GM18520 (cell line): Measurements from ENCODE around the gene TNKS2.
"Not testable (repeated sequence)": the region's sequence is repeated elsewhere in the genome, so short reads cannot be mapped to it uniquely, and the experiment has no call there.

Source experiments
- ATAC-seq: cut with Tn5 transposase; IDR thresholded peaks from one replicate; pipeline ENCODE4 v1.9.1; 2021; ENCODE audit not compliant: unreplicated experiment

The TNKS2 gene

DNA sequence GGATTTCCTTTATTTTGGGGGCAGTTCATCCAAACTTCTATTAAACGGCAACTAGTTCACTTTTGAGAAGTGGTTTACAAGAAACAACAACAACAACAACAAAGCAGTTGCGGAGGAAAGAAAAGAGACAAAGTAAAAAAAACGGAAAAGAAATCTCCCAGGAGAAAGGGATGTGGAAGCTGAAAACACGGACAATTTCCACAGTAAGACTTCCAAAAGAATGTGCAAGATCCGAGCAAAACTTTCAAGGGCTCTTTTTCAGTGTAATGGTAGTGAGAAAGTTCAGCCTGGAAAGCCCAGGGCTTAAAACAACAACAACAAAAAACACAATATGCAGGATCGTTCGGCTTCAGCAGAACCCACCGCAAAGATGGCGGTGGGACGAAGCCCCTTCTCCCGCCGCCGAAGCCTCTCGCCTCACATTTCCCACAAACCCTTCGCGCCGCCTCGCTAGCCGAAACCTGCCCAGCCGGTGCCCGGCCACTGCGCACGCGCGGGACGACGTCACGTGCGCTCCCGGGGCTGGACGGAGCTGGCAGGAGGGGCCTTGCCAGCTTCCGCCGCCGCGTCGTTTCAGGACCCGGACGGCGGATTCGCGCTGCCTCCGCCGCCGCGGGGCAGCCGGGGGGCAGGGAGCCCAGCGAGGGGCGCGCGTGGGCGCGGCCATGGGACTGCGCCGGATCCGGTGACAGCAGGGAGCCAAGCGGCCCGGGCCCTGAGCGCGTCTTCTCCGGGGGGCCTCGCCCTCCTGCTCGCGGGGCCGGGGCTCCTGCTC, at the start of gene TNKS2:
Gene TNKS2, plus strand, starts transcription at position 553 of the 775 bp plus-strand sequence. CDS start 265 bp downstream, outside the sequence.
- peak; percentile 63 for ATAC-seq

DNA sequence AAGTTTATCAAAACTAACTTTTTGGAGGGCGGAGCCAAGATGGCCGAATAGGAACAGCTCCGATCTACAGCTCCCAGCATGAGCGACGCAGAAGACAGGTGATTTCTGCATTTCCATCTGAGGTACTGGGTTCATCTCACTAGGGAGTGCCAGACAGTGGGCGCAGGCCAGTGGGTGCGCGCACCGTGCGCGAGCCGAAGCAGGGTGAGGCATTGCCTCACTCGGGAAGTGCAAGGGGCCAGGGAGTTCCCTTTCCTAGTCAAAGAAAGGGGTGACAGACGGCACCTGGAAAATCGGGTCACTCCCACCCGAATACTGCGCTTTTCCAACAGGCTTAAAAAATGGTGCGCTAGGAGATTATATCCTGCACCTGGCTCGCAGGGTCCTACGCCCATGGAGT, 48.6 kb upstream of the TNKS2 start:
- not testable (repeated sequence) for ATAC-seq

DNA sequence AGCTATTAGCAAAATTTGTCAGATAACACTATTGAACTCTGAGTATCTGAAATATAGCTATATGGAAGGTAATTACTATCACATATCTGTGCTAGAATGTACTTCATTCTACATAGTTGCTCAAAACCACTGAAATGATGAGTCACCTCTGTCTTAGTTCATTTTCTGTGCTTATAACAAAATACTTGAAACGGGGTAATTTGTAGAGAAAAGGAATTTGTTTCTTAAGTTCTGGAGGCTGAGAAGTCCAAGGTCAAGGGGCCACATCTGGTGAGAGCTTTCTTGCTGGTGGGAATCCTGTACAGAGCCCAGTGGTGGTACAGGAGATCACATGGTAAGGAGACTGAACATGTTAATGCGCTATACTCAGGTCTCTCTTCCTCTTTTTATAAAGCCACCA, 41.9 kb upstream of the TNKS2 start:
- no peak for ATAC-seq

DNA sequence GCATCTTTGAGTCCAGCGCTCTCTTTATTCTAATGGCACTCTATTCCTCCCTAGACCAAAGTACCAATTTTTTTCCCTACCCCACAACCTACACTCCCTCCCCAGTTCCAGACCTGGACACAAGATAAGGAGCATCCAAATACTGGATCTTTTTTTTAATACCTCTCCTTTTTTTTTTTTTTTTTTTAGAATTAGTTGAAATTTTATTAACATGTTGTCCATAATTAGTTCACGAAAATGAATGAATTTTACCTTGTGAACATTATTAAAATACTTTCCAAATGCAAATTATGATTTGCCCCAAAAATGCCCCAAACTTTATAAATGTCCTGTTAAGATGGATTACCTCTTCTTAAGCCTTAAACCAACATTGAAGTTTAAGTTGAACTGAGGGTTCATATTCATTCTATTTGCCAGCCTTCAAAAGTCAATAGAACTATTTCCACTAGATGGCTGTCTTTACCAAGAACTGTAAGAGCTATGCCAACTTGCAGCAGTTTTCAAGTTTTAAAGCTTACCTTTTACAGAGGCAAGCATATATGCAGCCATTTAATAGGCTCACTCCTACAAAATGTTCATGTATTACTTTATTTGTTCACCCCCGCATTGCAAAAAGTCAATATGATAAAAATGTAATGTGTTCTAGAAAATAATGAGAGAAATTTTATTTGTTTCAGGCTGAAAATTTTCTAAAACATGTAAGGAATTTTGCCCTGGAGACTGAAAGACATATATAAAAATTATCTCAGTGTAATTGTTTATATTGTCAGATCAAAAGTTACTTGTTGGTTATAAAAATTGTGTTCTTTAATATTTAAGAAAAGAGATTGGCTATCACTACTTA, 39.7 kb upstream of the TNKS2 start:
- no peak for ATAC-seq

DNA sequence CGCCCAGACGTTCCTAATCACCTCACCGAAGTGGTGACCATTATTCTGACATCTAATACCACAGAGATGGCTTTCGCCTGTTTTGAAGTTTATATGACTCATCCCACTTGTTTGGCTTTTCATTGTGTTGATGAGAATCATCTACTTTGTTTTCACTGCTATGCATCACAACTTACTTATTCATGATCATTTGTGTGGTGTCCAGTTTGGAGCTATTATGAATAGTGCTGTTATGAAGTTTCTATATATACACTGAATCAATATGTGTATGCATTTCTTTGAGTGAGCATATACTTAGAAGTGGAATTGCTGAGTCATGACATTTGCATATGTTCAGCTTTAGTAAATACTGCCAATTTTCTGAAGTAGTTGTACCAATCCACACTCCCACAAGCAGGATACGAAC, 38.6 kb upstream of the TNKS2 start:
- no peak for ATAC-seq

DNA sequence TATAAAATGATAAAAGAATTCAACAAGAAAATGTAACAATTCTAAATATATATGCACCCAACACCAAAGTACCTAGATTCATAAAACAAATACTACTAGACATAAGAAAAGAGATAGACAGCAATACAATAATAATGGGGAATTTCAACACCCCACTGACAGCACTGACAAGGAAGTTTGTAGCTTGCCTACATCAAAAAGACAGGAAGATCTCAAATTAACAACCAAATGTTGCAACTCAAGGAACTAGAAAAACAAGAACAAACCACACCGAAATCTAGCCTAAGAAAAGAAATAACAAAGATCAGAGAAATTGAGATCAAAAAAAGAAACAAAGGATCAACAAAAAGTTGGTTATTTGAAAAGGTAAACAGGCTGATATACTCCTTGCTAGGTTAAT, 36.5 kb upstream of the TNKS2 start:
- ATAC-seq: no peak

DNA sequence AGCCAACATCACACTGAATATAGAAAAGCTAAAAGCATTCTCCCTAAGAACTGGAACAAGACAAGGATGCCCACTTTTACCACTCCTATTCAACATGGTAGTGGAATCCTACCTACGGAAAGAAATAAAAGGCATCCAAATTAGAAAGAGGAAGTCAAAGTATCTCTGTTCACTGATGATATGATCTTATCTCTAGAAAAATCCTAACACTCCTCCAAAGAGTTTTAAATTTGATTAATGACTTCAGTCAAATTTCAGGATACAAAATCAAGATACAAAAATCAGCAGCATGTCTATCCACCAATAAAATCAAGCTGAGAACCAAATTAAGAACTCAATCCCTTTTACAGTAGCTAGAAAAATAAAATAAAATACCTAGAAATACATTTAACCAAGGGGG, 35.3 kb upstream of the TNKS2 start:
- no peak for ATAC-seq

DNA sequence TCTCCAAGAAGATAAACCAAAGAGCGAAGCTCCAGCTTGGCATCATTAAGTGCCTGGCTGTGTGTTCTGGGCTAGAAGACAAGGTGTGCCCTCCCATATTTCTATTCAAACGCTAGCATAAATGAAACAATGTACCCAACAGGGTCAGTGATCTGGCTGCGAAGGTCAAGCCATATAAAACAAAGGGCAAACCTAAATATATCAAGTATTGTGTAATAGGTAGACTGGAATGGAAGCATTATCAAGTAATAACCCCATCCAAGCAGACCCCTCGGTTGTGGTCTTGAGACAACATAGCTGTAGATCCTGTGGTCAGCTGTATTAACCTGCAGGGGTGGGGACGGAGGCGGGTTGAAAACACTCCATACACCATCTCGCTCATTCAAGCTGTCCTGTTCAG, 31.6 kb upstream of the TNKS2 start:
- no peak for ATAC-seq

DNA sequence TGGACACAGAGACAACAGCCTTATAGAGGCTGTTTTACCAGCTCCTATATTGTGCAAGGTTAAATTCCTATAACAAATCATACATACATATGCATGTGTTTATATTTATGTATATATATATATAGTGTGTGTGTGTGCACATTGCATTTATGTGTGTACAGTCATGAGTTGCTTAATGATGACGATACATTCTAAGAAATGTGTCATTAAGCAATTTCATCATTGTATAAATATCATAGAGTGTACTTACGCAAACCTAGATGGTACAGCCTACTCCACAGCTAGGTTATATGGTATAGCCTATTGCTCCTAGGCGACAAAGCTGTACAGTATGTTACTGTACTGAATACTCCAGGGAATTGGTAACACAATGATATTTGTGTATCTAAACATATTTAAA, 30.1 kb upstream of the TNKS2 start:
- no peak for ATAC-seq

DNA sequence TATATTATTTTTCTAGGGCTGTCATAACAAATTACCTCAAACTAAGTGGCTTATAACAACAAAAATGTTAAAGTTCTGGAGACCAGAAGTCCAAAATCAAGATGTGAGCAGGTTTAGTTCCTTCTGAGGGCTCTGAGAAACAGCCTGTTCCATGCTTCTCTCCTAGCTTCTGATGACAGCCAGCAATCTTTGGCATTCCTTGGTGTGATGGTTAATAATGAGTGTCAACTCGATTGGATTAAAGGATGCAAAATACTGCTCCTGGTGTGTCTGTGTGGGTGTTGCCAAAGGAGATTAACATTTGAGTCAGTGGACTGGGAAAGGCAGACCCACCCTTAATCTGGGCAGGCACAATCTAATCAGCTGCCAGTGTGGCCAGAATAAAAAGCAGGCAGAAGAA, 26.3 kb upstream of the TNKS2 start:
- no peak for ATAC-seq

DNA sequence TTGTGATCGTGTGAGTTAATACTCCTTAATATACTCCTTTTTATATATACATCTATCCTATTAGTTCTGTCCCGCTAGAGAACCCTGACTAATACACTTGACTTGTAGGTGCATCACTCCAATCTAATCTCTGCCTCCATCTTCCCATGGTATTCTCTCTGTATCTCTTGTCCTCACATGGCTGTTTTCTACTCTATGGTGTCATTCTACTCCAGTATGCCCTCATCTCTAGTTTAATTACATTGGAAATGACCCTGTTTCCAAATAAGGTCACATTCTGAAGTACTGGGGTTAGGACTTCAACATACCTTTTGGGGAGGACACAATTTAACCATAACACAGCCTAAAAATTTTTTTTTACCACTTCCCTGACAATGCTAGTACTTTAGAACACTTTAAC, 25.8 kb upstream of the TNKS2 start:
- no peak for ATAC-seq

DNA sequence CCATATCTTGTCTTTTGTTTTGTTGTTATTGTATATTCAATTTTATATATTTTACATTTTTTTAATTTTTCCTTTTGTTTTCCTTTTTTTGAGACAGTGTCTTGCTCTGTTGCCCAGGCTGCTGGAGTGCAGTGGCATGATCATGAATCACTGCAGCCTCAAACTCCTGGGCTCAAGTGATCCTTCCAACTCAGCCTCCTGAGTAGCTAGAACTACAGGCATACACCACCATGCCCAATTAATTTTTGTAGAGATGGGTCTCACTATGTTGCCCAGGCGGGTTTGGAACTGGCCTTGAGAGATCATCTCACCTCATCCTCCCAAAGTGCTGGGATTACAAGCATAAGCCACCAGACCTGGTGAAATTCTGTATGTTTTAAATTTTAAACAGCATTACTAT, 25.4 kb upstream of the TNKS2 start:
- no peak for ATAC-seq

DNA sequence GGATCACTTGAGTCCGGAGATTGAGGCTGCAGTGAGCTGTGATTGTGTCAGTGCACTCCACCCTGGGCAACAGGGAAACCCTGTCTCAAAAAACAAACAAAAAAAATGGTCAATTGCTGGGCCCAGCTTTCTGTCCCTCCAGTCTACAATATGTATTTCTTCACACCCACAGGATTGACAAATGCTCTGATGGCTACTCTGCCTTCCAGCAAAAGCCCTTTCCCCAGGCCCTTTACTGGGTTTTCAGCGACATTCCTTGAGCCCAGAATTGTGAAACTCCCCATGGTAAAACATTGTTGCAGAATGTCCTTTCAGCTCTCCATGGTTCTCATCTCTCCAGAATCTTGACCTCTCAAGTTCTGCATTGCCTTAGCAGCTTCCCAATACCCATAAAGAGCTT, 23.7 kb upstream of the TNKS2 start:
- ATAC-seq: no peak

DNA sequence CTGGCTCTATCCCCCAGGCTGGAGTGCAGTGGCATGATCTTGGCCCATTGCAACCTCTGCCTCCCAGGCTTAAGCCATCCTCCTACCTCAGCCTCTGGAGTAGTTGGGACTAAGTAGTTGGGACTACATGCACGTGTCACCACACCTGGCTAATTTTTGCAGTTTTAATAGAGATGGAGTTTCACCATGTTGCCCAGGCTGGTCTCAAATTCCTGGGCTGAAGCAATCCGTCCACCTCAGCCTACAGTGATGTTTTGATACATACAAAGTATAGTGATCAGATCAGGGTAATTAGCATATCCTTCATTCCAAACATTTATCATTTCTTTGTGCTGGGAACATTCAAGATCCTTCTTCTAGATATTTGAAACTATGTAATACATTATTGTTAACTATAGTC, 22.5 kb upstream of the TNKS2 start:
- no peak for ATAC-seq

DNA sequence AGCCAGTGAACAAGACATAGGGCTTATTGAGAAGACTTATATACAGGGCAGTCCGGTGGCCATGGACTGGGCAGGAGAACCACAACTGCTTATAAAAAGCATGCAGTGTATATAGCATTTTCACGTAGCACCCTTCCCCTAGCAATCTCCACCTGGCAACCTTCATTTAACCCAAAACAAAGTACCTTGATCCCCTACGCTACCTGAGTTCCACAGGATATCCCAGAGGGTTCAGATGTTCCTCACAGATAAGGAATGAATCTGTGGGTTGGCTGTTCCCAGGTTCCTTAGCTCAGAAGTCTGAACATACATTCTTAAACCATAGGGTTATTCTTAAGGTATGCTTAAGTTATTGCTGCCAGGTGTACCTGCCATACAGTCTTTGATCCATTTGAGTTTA, 22.0 kb upstream of the TNKS2 start:
- no peak for ATAC-seq

DNA sequence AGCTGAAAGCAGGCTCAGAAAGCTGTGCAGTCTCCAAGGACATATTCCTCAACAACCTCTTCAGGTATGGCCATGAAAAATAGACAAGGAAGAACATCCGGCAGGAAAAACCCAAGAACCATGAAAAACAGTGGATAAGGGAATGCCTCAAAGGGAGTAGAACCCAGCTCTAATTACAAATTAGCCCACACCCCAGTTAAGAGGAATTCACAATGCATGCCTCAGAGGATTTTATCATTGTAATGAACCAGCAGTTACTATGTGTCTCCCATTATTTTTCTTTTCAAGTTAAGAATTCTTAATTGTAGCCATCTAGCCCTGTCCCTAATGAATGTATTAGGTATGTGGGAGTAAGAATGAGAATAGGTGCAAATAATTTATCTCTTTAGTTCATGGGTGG, 19.7 kb upstream of the TNKS2 start:
- no peak for ATAC-seq

DNA sequence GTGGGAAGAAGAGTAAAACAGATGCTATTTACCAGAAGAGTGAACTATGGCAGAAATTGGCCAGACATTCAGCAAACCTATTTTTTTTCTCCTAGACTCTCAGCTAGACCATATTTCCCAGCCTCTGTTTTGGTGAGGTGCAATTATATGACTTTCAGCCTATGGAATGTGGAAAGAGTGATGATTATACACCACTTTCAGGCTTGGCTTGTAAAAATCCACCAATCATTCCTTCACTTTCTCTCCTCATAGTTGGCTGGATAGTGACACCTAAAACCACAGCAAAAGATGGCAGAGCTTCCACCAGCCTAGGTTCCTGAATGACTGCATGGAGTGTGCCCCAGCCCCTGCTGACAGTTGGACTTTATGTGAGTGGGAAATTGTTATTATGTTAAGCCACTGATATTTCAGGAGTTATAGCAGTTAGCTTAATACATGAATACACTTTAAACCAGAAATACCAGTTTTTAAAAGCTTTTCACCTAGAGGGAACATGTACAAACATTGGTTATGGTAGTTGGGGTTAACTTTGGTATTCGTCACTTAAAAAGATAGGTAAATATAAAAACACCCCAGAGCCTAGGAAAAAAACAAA, 19.1 kb upstream of the TNKS2 start:
- ATAC-seq: no peak

DNA sequence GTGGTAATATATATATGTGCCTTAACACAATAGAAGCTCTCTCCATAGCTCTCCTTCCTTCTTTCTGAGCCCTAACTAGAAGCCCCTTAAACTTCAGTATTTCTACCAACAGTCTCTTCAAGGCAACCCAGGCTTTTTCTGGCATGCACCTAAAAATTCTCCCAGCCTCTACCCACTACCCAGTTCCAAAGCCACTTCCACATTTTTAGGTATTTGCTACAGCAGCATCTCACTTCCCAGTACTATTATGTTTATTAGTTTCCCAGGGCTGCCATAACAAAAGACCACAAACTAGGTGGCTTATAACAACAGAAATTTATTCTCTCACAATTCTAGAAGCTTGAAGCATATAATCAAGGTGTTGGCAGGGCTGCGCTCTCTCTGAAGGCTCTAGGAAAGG, 15.7 kb upstream of the TNKS2 start:
- ATAC-seq: no peak

DNA sequence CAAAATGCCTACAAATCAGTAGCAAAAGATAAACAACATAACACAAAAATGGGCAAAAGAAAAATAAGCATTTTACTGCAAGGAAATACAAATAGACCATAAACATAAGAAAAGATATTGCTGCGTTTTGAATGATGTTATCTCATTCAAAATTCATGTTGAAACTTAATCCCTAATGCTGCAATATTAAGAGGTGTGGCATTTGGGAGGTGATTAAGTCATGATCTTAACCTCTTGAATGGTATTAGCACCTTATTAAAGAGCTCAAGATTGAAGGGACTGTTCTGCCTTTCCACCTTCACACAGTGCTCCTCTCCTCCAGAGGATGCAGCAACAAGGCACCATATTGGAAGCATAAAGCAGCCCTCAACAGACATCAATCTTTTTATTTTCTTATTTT, 12.4 kb upstream of the TNKS2 start:
- no peak for ATAC-seq

DNA sequence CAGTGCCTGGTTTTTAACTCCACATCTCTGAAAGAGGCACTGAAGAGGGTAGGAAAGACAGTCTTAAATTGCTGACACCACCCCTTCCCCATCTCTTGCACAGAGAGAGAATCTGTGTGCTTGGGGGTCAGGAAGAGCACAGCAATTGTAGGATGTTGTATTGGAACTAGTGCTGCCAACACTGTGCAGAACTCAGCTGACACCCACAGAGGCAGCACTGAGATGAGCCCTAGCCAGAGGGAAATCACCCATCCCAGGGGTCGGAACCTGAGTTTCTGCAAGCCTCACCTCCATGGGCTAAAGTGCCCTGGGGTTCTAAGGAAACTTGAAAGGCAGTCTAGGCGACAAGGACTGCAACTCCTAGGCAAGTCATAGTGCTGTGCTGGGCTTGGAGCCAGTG, 11.0 kb upstream of the TNKS2 start:
- no peak for ATAC-seq

DNA sequence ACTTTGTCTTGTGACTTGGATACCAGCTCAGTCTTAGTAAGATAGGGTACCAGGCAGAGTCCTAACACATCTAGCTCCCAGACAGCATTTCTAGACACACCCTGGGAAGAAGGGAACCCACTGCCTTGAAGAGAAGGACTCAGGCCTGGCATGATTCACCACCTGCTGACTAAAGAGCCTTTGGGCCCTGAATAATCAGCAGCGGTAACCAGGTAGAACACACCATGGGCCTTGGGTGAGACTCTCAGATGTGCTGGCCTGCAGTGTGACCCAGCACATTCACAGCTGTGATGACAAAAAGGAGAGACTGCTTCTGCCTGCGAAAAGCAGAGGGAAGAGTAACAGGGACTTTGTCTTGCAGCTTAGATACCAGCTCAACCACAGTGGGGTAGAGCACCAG, 10.4 kb upstream of the TNKS2 start:
- ATAC-seq: no peak

DNA sequence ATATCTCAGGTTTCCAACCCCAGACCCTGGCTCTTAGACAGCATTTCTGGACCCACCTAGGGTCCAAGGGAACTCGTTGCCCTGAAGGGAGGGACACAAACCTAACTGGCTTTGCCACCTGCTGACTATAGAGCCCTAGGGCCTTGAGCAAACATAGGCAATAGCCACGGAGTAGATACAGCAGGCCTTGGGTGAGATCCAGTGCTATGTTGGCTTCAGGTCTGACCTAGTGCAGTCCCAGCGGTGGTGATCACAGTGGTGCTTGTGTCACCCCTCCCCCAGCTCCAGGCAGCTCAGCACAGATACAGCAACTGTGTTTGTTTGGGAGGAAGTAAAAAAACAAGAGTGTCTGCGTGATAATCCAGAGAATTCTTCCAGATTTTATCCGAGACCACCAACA, 9.7 kb upstream of the TNKS2 start:
- ATAC-seq: no peak
